Right cardiac atrium (tissue), 5 donors: ENCODE measurements around the gene GCSH. TPM values are rescaled to one million over a fixed set of nuclear protein-coding genes. Genes with fewer than 3 reads are reported as not detected.

Source experiments
- ATAC-seq, 2 donors: fragments of 200-7000 bp; cut with Tn5 transposase; one replicate each; pipeline versions ENCODE4 v1.8.0 to v1.9.1; 2020; ENCODE audit warnings: moderate library complexity in 2 of 2, mild to moderate bottlenecking in 1 of 2
- DNase-seq, 3 donors: peaks; one replicate each; pipeline ENCODE4 v3.0.0-alpha.2; 2020
- H3K27ac ChIP-seq: one replicate; pipeline ENCODE4 v1.5.1; 2013; ENCODE audit warnings: mild to moderate bottlenecking, low read length, control low read depth, moderate library complexity
- H3K27me3 ChIP-seq: one replicate; pipeline ENCODE4 v1.6.1; 2013; ENCODE audit not compliant: control insufficient read depth, insufficient read depth
- H3K4me1 ChIP-seq: one replicate; pipeline ENCODE4 v1.6.1; 2013; ENCODE audit warnings: low read length; ENCODE audit not compliant: control insufficient read depth, insufficient read depth
- H3K4me3 ChIP-seq: one replicate; pipeline ENCODE4 v1.5.1; 2013; ENCODE audit warnings: low read length, control low read depth
- H3K9me3 ChIP-seq: one replicate; pipeline ENCODE4 v1.6.1; 2013; ENCODE audit warnings: low read length; ENCODE audit not compliant: control insufficient read depth
- WGBS: extraction: QIAGEN DNeasy Blood & Tissue Kit; methylation state at CpG from one replicate; pipeline ENCODE4 v1.1.7; 2013; 5-methylcytosine and 5-hydroxymethylcytosine counted together
- intact Hi-C, 4 donors: fragments of 100-400 bp; cut with DNase I; formaldehyde crosslinking; loops; one replicate each; pipeline versions ENCODE4 v1.11.0 to v1.14.0; 2022 to 2023
- polyA plus RNA-seq: library from polyadenylated mRNA; stranded (reverse); fragments of 200-250 nt; gene quantifications from one replicate; pipeline ENCODE4 v1.2.3, GENCODE V29; 2013
- total RNA-seq, 4 donors: library from RNA; stranded (reverse); fragmentation: NEBNext Ultra II Directional; extraction: Animal tissue kit (Norgen Biotek cat#: 25700); gene quantifications; one replicate each; pipeline ENCODE4 v1.2.1, GENCODE V29; 2021
- donor health status: healthy with polysubstance abuse.
- donor health status: DM: no; HTN: yes; CAD: no.
- donor health status: DM: no; HTN: no; CAD: no.
- donor health status: DM: no; HTN: yes; CAD: no; lungs with severe emphysema.
- donor health status: DM: yes; HTN: yes; CAD: no.

The GCSH gene
- total and polyA plus RNA-seq, 5 donors, result 23.4 to 32.3 (median 31.6) TPM

DNA sequence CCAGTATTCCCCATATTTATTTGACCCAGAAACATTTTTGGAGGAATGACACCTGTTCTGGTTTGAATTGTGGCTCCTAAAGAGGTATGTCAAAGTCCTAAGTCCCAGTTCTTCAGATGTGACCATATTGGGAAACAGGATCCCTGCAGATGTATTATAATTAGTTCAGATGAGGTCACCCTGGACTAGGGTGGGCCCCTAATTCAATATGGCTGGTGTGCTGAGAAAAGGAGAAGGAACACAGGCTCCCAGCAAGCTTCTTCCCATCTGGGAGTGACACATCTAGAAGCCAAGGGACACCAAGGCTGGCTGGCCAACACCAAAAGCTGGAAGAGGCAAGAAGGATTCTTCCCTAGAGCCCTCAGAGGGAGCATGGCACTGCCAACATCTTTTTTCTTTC lies 3.8 kb upstream of the GCSH start:
- intact Hi-C loops, result no loop called here
- DNase-seq (no peak), ATAC-seq (no peak)
- H3K27ac ChIP-seq, result no peak overlapping the region
- no peaks in the 10 kb centered on the region for H3K9me3 ChIP-seq
- no peaks in the 10 kb centered on the region for H3K27me3 ChIP-seq
- no peak overlapping the region for H3K4me3 ChIP-seq
- no peaks in the 10 kb centered on the region for H3K4me1 ChIP-seq

DNA sequence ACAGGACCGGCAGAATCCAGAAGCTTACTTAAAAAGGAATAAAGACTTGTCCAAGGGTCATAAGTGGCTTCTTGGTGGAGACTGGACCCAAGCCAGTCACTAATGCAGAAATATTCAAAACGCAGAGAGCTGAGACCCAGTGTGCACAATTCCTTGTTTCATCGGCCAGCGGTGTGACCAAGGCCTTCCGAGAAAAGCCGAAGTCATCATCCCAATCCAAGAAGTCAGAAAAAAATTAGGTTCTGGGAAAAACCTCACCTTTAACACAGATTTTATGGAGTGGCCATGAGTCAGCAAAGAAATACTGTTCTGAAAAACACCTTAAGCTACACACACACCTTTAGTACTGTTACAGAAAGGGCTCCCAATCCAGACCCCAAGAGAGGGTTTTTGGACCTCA lies 1.0 kb upstream of the GCSH start:
- Histone ChIP-seq H3K27ac (no peak overlapping the region), H3K4me1 (no peaks in the 10 kb centered on the region), H3K4me3 (no peak overlapping the region), H3K27me3 (no peaks in the 10 kb centered on the region), H3K9me3 (no peaks in the 10 kb centered on the region)
- DNase-seq (no peak), ATAC-seq (no peak)
- intact Hi-C loops, result no loop called here
- 89% methylated on average over 6 of the region's 6 CpGs for WGBS

DNA sequence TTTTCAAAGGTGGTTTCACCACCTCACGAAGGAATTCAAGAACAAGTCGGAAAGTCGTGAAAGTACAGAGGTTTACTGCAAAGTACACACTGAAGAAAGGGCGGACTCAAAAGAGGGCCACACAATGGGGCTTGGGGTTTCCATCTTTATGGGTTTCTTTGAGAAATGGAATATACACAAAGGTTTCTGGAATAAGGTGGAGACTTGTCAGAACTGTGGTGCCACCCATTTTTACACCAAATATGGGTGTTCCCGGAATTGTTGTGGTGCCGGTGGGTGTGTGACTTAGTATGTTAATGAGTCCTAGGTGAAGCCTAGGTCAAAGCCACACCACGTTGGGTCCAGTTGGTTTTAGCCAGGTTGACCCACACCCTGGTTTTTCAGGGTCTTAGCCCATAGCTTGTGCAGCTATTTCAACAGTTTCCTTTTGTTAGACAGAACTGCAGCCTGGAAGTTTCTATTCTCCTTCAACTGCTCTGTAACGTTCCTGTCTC lies 567 bp upstream of the GCSH start:
- Histone ChIP-seq H3K27me3 (no peaks in the 10 kb centered on the region), H3K9me3 (no peaks in the 10 kb centered on the region), H3K4me1 (no peaks in the 10 kb centered on the region), H3K4me3 (no peak overlapping the region), H3K27ac (no peak overlapping the region)
- no peak for DNase-seq
- no peak for ATAC-seq
- intact Hi-C loops, result no loop called here
- 49% methylated on average over 8 of the region's 8 CpGs for WGBS

DNA sequence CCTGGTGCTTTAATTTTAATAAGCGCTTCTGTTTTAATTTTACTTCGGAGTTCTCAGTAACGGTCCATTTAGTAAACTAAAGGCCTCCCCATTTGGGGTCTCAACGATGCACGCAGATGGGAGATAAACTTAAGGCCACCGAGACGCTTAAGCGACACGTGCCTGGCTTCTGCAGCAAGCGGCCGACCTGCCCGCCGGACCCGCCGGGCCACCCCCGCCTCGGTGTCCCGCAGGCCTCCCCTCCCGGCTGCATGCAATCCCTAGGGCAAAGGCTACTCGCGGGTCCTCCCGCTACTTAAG lies 592 bp downstream of the GCSH start:
- under 1% methylated on average over 22 of the region's 22 CpGs for WGBS
- H3K9me3 ChIP-seq, result no peaks in the 10 kb centered on the region
- H3K27me3 ChIP-seq, result no peaks in the 10 kb centered on the region
- H3K4me1 ChIP-seq, result no peaks in the 10 kb centered on the region
- peak overlapping the region; percentile 58 for H3K4me3 ChIP-seq
- peak overlapping the region; percentile 53 for H3K27ac ChIP-seq
- intact Hi-C loops, result no loop called here
- DNase-seq (no peak), ATAC-seq (no peak)

DNA sequence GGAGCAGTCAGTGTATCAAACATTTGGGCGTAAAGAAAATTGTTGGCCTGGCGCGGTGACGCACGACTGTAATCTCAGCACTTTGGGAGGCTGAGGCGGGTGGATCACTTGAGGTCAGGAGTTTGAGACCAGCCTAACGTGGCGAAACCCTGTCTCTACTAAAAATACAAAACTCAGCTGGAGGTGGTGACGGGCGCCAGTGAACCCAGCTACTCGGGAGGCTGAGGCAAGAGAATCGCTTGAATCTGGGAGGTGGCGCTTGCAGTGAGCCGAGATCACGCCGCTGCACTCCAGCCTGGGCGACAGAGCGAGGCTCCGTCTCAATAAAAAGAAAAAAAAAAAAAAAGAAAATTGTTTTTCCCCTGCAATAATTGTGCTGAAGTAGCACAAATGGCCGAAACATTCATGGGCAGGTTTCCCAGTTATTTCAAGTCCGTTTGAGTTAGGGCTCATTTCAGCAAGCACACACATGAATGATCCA lies 1.4 kb downstream of the GCSH start:
- ATAC-seq (no peak), DNase-seq (no peak)
- H3K9me3 ChIP-seq, result no peaks in the 10 kb centered on the region
- H3K4me3 ChIP-seq, result peak overlapping the region; percentile 17
- no peaks in the 10 kb centered on the region for H3K27me3 ChIP-seq
- H3K4me1 ChIP-seq, result no peaks in the 10 kb centered on the region
- intact Hi-C loops, result no loop called here
- 72% methylated on average over 21 of the region's 21 CpGs for WGBS
- no peak overlapping the region for H3K27ac ChIP-seq

DNA sequence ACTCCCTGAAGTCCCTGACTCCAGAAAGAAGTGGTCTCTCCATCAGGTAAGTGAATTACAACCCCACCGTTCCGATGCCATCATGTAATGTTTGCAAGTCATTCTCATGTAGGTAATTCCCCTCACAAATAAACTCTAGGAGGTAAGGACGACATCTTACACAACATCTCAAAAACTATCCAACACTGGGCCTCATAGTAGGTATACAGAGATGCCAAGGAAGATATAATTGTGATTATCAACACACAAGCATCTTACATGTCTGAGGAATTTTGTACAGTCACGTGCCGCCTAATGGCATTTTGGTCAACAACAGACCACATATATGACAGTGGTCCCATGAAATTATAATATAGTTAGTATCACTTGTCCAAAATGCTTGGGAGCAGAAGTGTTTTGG lies 7.4 kb downstream of the GCSH start:
- Histone ChIP-seq H3K4me1 (no peaks in the 10 kb centered on the region), H3K27ac (no peak overlapping the region), H3K4me3 (no peak overlapping the region), H3K27me3 (no peaks in the 10 kb centered on the region), H3K9me3 (no peaks in the 10 kb centered on the region)
- ATAC-seq, result no peak
- intact Hi-C loops, result no loop called here
- WGBS, result 97% methylated on average over 5 of the region's 5 CpGs
- no peak for DNase-seq

DNA sequence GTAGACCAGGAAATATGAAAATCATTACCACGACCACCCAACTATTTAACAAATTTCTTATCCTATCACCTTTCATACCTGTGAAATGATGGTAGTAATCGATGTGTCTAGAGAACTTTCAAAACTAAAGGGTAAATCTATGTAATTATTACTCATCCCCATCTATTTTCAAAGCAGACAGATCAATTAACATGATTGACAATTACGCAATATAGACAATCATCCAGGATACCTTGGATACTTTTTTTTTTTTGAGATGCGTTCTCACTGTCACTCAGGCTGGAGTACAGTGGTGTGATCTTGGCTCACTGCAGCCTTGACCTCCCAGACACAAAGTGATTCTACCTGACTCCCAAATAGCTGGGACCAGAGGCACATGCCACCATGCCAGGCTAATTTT lies 15.2 kb downstream of the GCSH start:
- intact Hi-C loops, result no loop called here

DNA sequence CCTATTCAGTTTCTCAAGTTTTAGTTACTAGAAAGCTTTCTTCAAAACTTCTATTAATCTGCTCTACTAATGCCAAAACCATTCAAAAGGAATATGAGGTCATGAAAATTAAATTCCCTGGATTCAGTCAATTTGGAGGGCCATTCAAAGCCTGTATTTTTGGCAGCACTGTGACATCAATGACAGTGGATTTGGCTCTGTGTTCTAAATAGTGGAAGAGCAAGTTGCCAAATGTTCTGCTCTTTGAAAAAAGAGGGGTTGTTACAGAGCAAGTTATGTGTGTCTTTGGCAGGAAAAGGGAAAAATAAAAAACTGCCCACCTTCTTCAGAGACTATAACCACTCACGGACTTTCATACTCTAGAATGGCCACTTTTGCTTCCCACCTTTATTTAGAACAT lies 16.0 kb downstream of the GCSH start:
- intact Hi-C loops, result no loop called here
- H3K27me3 ChIP-seq, result no peaks in the 10 kb centered on the region
- no peak overlapping the region for H3K27ac ChIP-seq
- H3K4me3 ChIP-seq, result no peak overlapping the region
- ATAC-seq (no peak), DNase-seq (no peak)
- no peaks in the 10 kb centered on the region for H3K9me3 ChIP-seq
- H3K4me1 ChIP-seq, result no peaks in the 10 kb centered on the region
- 80% methylated on average over 1 of the region's 1 CpG for WGBS

More for the DNA sequence above, 15.2 kb downstream of the GCSH start:
- ATAC-seq (no peak), DNase-seq (no peak)
- Histone ChIP-seq H3K27ac (no peak overlapping the region), H3K27me3 (no peaks in the 10 kb centered on the region), H3K9me3 (no peaks in the 10 kb centered on the region), H3K4me3 (no peak overlapping the region), H3K4me1 (no peaks in the 10 kb centered on the region)
- WGBS, result 95% methylated on average over 4 of the region's 4 CpGs

DNA sequence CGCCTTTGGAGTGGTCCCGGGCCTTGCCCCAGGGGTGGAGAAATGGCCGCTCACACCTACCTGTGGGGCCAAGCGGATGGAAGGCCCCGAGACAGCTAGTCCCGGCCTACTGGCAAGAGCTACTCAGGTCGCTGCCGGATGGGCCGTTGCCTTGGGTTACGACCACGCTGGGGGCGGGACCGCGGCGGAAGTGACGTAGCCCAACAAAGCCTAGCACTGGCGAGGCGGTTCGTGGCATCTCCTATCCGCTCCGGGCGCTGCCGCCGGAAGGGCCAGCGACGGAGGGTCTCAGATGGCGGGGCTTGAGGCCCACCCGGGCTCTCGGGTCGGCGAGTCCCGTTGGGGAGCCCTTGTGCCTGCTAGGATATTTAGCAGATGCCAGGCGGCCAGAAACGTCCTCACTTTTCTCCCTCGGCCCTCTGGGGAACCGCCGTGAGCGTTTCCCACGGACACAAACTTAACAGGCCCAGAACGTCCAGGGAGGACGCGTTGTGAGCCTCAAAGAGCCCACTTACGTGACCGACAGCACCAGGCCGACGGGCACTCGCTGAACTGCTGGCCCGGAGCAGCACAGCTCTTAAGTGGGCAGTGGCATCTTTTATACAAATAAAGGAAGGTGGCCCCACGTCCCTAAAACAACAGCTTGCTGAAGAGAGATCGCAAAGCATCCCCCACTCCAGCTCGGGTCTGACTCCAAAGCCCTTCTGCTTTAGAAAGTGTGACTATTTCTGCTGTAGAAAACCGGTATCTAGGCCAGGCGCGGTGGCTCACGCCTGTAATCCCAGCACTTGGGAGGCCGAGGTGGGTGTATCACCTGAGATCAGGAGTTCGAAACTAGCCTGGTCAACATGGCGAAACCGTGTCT lies 18.9 kb downstream of the GCSH start, which contains the start of gene C16orf46:
TSS of gene C16orf46 (minus strand) at position 163 of the 865 bp plus-strand sequence. CDS start 13,283 bp downstream, outside the sequence.
- WGBS, result 11% methylated on average over 59 of the region's 59 CpGs
- DNase-seq (peak; percentile 97 to 99 (median 99)), ATAC-seq (peak; percentile 99)
- no peaks in the 10 kb centered on the region for H3K27me3 ChIP-seq
- intact Hi-C loops, result no loop called here
- peak within 1 kb of the TSS; percentile 88 for H3K27ac ChIP-seq
- peak within 1 kb of the TSS; percentile 53 for H3K4me3 ChIP-seq
- H3K4me1 ChIP-seq, result no peaks in the 10 kb centered on the region
- no peaks in the 10 kb centered on the region for H3K9me3 ChIP-seq

DNA sequence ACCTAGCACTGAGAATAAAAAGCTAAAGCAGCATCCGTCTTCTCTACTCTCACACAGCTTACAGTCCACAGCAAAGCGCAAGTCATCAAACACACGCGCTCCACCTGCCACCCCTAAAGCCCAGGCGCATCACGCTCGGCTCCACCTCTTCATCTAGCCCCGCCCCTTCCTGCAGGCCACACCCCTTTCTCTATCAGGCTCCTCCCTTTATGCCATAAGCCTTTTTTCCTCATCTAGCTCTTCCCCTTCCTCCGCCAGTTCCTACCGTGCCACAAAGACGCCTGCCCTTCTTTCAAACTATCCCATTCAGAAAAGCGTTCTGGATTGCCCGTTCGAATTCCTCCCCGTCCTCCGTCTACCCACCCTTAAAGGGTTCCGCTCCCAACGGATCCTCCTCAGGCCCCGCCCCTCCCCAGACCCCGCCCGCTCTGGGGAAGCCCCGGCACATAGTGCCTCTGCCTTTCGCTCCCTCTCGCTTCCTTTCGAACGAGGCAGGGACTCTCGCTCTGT lies 19.6 kb downstream of the GCSH start:
- peak overlapping the region; percentile 88 for H3K27ac ChIP-seq
- H3K9me3 ChIP-seq, result no peaks in the 10 kb centered on the region
- intact Hi-C loops, result no loop called here
- H3K27me3 ChIP-seq, result no peaks in the 10 kb centered on the region
- peak overlapping the region; percentile 53 for H3K4me3 ChIP-seq
- no peaks in the 10 kb centered on the region for H3K4me1 ChIP-seq
- ATAC-seq, result peak; percentile 96
- DNase-seq, result peak; percentile 89 to 94 (median 93)
- WGBS, result under 1% methylated on average over 27 of the region's 27 CpGs

DNA sequence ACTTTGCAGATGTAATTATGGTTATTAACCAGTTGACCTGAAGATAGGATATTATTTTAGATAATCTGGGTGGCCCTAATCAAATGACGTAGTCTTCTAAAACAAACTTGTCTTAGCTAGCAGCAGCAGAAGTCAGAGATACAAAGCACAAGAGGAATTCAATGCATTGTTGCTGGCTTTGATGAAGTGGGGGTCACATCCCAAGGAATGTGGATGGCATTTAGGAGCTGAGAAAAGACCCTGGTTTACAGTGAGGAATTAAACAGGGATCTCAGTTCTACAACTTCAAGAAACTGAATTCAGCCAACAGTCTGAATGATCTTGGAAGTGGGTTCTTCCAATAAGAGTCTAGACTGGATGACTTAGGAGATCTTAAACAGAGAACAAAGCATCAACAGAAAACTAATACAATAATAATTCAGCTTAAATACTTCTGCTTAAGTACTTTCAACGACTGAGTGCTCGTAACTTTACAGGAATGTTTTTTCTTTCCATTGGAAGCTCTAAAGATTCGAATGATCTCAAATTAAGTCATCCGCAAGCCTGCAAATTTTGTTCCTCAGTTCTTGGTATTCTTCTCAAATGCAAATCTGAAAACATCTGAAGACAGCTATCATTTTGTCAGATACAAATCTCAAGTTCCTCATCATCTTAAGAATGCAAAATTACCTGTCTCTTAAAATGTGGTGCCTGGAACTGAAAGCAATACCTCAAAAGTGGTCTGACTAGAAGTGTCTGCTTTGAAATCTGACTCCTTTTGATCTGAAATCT lies 22.4 kb downstream of the GCSH start:
- no peak overlapping the region for H3K4me3 ChIP-seq
- H3K9me3 ChIP-seq, result no peaks in the 10 kb centered on the region
- no peak for DNase-seq
- H3K27ac ChIP-seq, result no peak overlapping the region
- no peak for ATAC-seq
- no peaks in the 10 kb centered on the region for H3K27me3 ChIP-seq
- WGBS, result 71% methylated on average over 5 of the region's 5 CpGs
- intact Hi-C loops, result no loop called here
- H3K4me1 ChIP-seq, result no peaks in the 10 kb centered on the region
